ENCODE data around the gene GCAT. TPM values are rescaled to one million over a fixed set of nuclear protein-coding genes. Genes with fewer than 3 reads are reported as not detected.

The GCAT gene
- total and polyA plus RNA-seq, 10 of the 15 experiments (the other 5 are each of a cell fraction or from before 2014, with no cell fraction given), result 0.95 to 34.3 (median 15.3) TPM

- Histone ChIP-seq H3K36me3 (ENCODE audit: control insufficient read depth in 2 of 2, insufficient read depth in 2 of 2, low read length in 1 of 2) (peaks cover 5 to 13% of the 10 kb centered on the region in 2 experiments; a peak in 3 of 4 replicates), H4K20me1 (ENCODE audit: control insufficient read depth, insufficient read depth) (no peaks in the 10 kb centered on the region), H3K27me3 (replicated peaks in 1 of 2; ENCODE audit: control insufficient read depth in 2 of 2, insufficient read depth in 2 of 2, low read length in 1 of 2) (no peaks in the 10 kb centered on the region), H3K4me2 (ENCODE audit: control insufficient read depth, insufficient read depth) (no peak overlapping the region), H3K27ac (ENCODE audit: control insufficient read depth, insufficient read depth) (no peak overlapping the region), H3K9ac (ENCODE audit: control insufficient read depth, insufficient read depth, low read length) (no peak overlapping the region), H3K4me1 (ENCODE audit: control insufficient read depth, insufficient read depth, low read length) (no peaks in the 10 kb centered on the region), H2AFZ (ENCODE audit: control insufficient read depth, low read depth, low read length) (no peak overlapping the region), H3K9me3 (replicated peaks; ENCODE audit: control insufficient read depth, insufficient read depth, low read length) (no peaks in the 10 kb centered on the region), H3K79me2 (ENCODE audit: control insufficient read depth, insufficient read depth, low read length) (no peaks in the 10 kb centered on the region), H3K4me3 (no peak overlapping the region)
- FAIRE-seq (no peak), DNase-seq (ENCODE audit: low read depth, low spot score) (no peak), ATAC-seq (no peak)
- 88% methylated on average over 10 of the region's 10 CpGs for WGBS (ENCODE audit: insufficient coverage, insufficient replicate concordance, low lambda C conversion rate, missing lambda C conversion rate)
- ChIA-PET SMC1A (ENCODE audit: uncharacterized antibody, unreplicated experiment) (interaction anchor here (0.6 kb wide), 1 partner anchor 12 kb away, joined by 3 read pairs; no protein-coding TSS in a partner anchor), CTCF (no interaction called here), POLR2A (no interaction called here), RAD21 (ENCODE audit: unreplicated experiment) (no interaction called here)
- in situ Hi-C loops (cut with MboI) (no loop called here), intact Hi-C loops (cut with micrococcal nuclease; ENCODE audit: unreplicated experiment) (no loop called here)
- no TSS peak for BruUV-seq (replicated peaks)
- TF ChIP-seq CUX1 (IDR thresholded peaks at IDR 0.05; ENCODE audit: insufficient replicate concordance, low read depth, low read length), result no peak
- TF ChIP-seq ZBTB40 (IDR thresholded peaks at IDR 0.05; ENCODE audit: borderline replicate concordance), result no peak
- TF ChIP-seq CHD1 (IDR thresholded peaks at IDR 0.05; ENCODE audit: low read depth, low read length), result no peak
- TF ChIP-seq GATAD2B (conservative IDR thresholded peaks at IDR 0.05; ENCODE audit: low read depth), result no peak
- TF ChIP-seq KLF5 (IDR thresholded peaks at IDR 0.05; ENCODE audit: partially characterized antibody), result no peak
- TF ChIP-seq PAX5 (IDR thresholded peaks at IDR 0.05; ENCODE audit: borderline replicate concordance, low read depth, low read length), result no peak
- no peak for TF ChIP-seq PML (IDR thresholded peaks at IDR 0.05; ENCODE audit: low read length)
- no peak for TF ChIP-seq TARDBP (IDR thresholded peaks at IDR 0.05; ENCODE audit: borderline replicate concordance)
- TF ChIP-seq ZNF207 (IDR thresholded peaks at IDR 0.05; ENCODE audit: borderline replicate concordance), result no peak
- TF ChIP-seq CBFB (IDR thresholded peaks at IDR 0.05; ENCODE audit: low read depth), result no peak
- no peak for TF ChIP-seq SMAD1 (IDR thresholded peaks at IDR 0.05; ENCODE audit: low read depth, partially characterized antibody)
- TF ChIP-seq POLR2A (IDR thresholded peaks at IDR 0.05; ENCODE audit: low read depth, low read length), result no peak
- no peak for TF ChIP-seq LARP7 (IDR thresholded peaks at IDR 0.05)
- no peak for TF ChIP-seq CTCF (IDR thresholded peaks at IDR 0.05 in 2 of 3, conservative IDR thresholded peaks at IDR 0.05 in 1 of 3; ENCODE audit: control insufficient read depth in 2 of 3, extremely low read depth in 1 of 3, insufficient read depth in 1 of 3, low read depth in 3 of 3, low read length in 3 of 3)
These were observed 49.0 kb upstream of the GCAT start for GRCh38 chr22:37758694-37759093.

Measured in GM12878 (cell line).